CD14-positive monocyte (primary cell): ENCODE results near the gene IFT27. TPM values are rescaled to one million over a fixed set of nuclear protein-coding genes. Genes with fewer than 3 reads are reported as not detected.

Source experiments
- DNase-seq, 3 donors: peaks; one replicate each; pipeline ENCODE4 v3.0.0-alpha.2; 2011 to 2022
- H2AFZ ChIP-seq: 2 replicates; pipeline ENCODE4 v1.6.0; 2012; ENCODE audit warnings: mild to moderate bottlenecking, low read depth, low read length, inconsistent platforms; ENCODE audit not compliant: insufficient read depth, poor library complexity, severe bottlenecking
- H3K27ac ChIP-seq, 2 donors: 1 replicate in 1 of 2; 2 replicates in 1 of 2; pipeline ENCODE4 v1.5.1; 2012 to 2013; ENCODE audit warnings: low read length in 2 of 2, control low read depth in 1 of 2, inconsistent platforms in 1 of 2, low read depth in 1 of 2, mild to moderate bottlenecking in 1 of 2
- H3K27me3 ChIP-seq, 2 donors: one replicate each; pipeline versions ENCODE4 v1.6.0 to v1.6.1; 2011 to 2013; ENCODE audit warnings: low read length in 2 of 2; ENCODE audit not compliant: control insufficient read depth in 2 of 2, insufficient read depth in 2 of 2
- H3K36me3 ChIP-seq, 2 donors: replicated peaks in 1 of 2; 1 replicate in 1 of 2; 2 replicates in 1 of 2; pipeline versions ENCODE4 v1.5.1 to v1.6.1; 2012 to 2013; ENCODE audit warnings: low read length in 2 of 2, control low read depth in 1 of 2, inconsistent platforms in 1 of 2, mild to moderate bottlenecking in 1 of 2; ENCODE audit not compliant: insufficient read depth in 2 of 2, control insufficient read depth in 1 of 2
- H3K4me1 ChIP-seq, 2 donors: 1 replicate in 1 of 2; 2 replicates in 1 of 2; pipeline versions ENCODE4 v1.5.1 to v1.6.1; 2012 to 2013; ENCODE audit warnings: low read length in 2 of 2, control low read depth in 1 of 2, inconsistent platforms in 1 of 2, mild to moderate bottlenecking in 1 of 2, moderate library complexity in 1 of 2; ENCODE audit not compliant: insufficient read depth in 2 of 2, control insufficient read depth in 1 of 2
- H3K4me2 ChIP-seq: replicated peaks from 2 replicates; pipeline ENCODE3; 2012; ENCODE audit warnings: low read length, moderate library complexity, mild to moderate bottlenecking; ENCODE audit not compliant: poor library complexity, severe bottlenecking; ENCODE audit errors: extremely low read depth
- H3K4me3 ChIP-seq, 3 experiments: fragments of 200-600 bp in 1 of 3; sonication (generic) in 1 of 3; replicated peaks in 1 of 3; 1 replicate in 2 of 3; 2 replicates in 1 of 3; pipeline ENCODE4 v1.5.1; 2011 to 2013; ENCODE audit warnings: low read length in 3 of 3, mild to moderate bottlenecking in 3 of 3, control low read depth in 2 of 3, low read depth in 2 of 3, inconsistent platforms in 1 of 3, moderate library complexity in 1 of 3
- H3K79me2 ChIP-seq: 2 replicates; pipeline ENCODE4 v1.6.0; 2012; ENCODE audit warnings: mild to moderate bottlenecking, control low read depth, inconsistent platforms, low read length, moderate library complexity; ENCODE audit not compliant: insufficient read depth
- H3K9ac ChIP-seq: 2 replicates; pipeline ENCODE4 v1.6.0; 2017; ENCODE audit warnings: low read length, mild to moderate bottlenecking; ENCODE audit not compliant: insufficient read depth, poor library complexity, severe bottlenecking
- H3K9me3 ChIP-seq, 2 donors: replicated peaks in 1 of 2; 1 replicate in 1 of 2; 2 replicates in 1 of 2; pipeline versions ENCODE4 v1.5.1 to v1.6.1; 2012 to 2013; ENCODE audit warnings: low read length in 2 of 2, control low read depth in 1 of 2; ENCODE audit not compliant: control insufficient read depth in 1 of 2, insufficient read depth in 1 of 2
- H4K20me1 ChIP-seq: 2 replicates; pipeline ENCODE4 v1.6.0; 2012; ENCODE audit warnings: mild to moderate bottlenecking, low read length, control low read depth, moderate library complexity; ENCODE audit not compliant: insufficient read depth
- H3K27ac Mint-ChIP-seq, 7 donors: one replicate each; pipeline ENCODE4 v1.8.0; 2020; ENCODE audit warnings: mild to moderate bottlenecking in 7 of 7, mixed read lengths in 7 of 7, moderate library complexity in 6 of 7, inconsistent platforms in 2 of 7
- H3K27me3 Mint-ChIP-seq, 3 donors: one replicate each; pipeline ENCODE4 v1.8.0; 2021 to 2022; ENCODE audit warnings: low read depth in 3 of 3, mild to moderate bottlenecking in 3 of 3, mixed read lengths in 3 of 3, moderate library complexity in 3 of 3, inconsistent platforms in 1 of 3
- H3K36me3 Mint-ChIP-seq, 2 donors: one replicate each; pipeline ENCODE4 v1.8.0; 2020; ENCODE audit warnings: mixed read lengths in 2 of 2, inconsistent platforms in 1 of 2, mild to moderate bottlenecking in 1 of 2
- H3K4me1 Mint-ChIP-seq: one replicate; pipeline ENCODE4 v1.8.0; 2020; ENCODE audit warnings: mild to moderate bottlenecking, mixed read lengths
- H3K4me3 Mint-ChIP-seq, 2 donors: one replicate each; pipeline ENCODE4 v1.8.0; 2020; ENCODE audit warnings: mild to moderate bottlenecking in 2 of 2, mixed read lengths in 2 of 2, moderate library complexity in 1 of 2
- H3K9me3 Mint-ChIP-seq, 7 donors: one replicate each; pipeline ENCODE4 v1.8.0; 2020 to 2022; ENCODE audit warnings: mixed read lengths in 7 of 7, mild to moderate bottlenecking in 6 of 7, moderate library complexity in 6 of 7, inconsistent platforms in 2 of 7
- WGBS: methylation state at CpG from one replicate; pipeline ENCODE4 v1.1.5; 2013; ENCODE audit warnings: missing lambda C conversion rate; ENCODE audit not compliant: insufficient coverage; 5-methylcytosine and 5-hydroxymethylcytosine counted together
- intact Hi-C, 2 donors: fragments of 100-400 bp; cut with micrococcal nuclease; formaldehyde crosslinking; loops; one replicate each; pipeline versions ENCODE4 v1.15.0 to v1.15.1; 2023
- polyA plus RNA-seq, 3 donors: library from polyadenylated mRNA; depleted of rRNA in 1 of 3; unstranded in 2 of 3; stranded (reverse) in 1 of 3; fragments of 300-500 nt in 2 of 3; fragments of >200 nt in 1 of 3; fragmentation: Illumina TruSeq in 2 of 3; gene quantifications; 1 replicate in 2 of 3; 2 replicates in 1 of 3; pipeline ENCODE4 v1.2.3, GENCODE V29; 2012 to 2021
- TF ChIP-seq, protein P1 (sequence below): fragments of 200-600 bp; IDR thresholded peaks from one replicate; pipeline ENCODE4 v1.8.0; 2022; ENCODE audit warnings: antibody characterized with exemption, mild to moderate bottlenecking

IFT27 gene
- polyA plus RNA-seq, 3 donors, result 12.5 to 16.9 (median 14.6) TPM

DNA sequence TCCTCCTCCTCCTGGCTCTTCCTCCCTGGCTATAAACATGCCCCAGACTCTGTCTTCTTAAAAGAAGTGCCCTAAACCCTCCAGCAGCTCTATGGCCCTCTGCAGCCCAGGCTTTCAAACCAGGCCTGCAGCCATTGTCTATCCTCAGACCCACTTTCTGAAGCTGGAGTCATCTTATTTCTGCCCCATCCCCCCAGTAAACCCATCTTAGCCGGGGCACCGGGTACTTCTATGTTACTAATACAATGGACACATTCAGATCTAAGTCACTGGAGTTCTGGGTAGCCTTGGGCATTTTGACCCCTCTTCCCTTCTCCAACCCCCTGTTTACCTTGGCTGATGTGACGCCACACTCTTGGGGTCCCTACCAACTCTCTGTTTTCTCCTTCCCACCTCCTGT lies 42.6 kb downstream of the IFT27 start:
- H3K27me3 Mint-ChIP-seq, result peaks cover 3 to 6% (median 4%) of the 10 kb centered on the region in 3 donors
- WGBS, result 94% methylated on average over 3 of the region's 3 CpGs

DNA sequence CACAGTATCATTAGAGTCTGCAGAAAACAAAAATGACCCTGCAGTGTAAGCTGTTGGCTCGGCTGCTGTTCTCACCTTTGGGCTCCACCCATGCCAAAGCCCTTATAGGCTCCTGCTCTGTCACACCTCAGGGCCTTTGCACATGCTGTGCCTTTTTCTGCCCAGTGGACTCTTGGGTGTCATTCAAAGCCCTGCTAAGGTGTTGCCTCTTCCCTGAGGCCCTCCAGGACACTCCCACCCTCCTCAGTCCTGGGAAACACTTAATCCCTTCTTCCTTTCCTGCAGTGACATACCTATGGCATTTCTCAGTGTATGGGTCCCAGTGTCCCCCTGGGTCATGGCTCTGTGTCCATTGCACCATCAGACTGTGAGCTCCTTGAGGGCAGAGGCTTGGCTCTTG lies 43.3 kb downstream of the IFT27 start:
- H3K79me2 ChIP-seq, result no peaks in the 10 kb centered on the region
- peak overlapping the region in 1 of 7 donors; percentile 64 for H3K27ac Mint-ChIP-seq

More for the DNA sequence above, 42.6 kb downstream of the IFT27 start:
- TF ChIP-seq, protein P1, sequence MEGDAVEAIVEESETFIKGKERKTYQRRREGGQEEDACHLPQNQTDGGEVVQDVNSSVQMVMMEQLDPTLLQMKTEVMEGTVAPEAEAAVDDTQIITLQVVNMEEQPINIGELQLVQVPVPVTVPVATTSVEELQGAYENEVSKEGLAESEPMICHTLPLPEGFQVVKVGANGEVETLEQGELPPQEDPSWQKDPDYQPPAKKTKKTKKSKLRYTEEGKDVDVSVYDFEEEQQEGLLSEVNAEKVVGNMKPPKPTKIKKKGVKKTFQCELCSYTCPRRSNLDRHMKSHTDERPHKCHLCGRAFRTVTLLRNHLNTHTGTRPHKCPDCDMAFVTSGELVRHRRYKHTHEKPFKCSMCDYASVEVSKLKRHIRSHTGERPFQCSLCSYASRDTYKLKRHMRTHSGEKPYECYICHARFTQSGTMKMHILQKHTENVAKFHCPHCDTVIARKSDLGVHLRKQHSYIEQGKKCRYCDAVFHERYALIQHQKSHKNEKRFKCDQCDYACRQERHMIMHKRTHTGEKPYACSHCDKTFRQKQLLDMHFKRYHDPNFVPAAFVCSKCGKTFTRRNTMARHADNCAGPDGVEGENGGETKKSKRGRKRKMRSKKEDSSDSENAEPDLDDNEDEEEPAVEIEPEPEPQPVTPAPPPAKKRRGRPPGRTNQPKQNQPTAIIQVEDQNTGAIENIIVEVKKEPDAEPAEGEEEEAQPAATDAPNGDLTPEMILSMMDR, result no peak
- no peaks in the 10 kb centered on the region for H3K27me3 ChIP-seq
- intact Hi-C loops, result no loop called here
- Mint-ChIP-seq H3K36me3 (no peaks in the 10 kb centered on the region), H3K27ac (peak overlapping the region in 1 of 7 donors; percentile 42), H3K4me1 (peaks cover 57% of the 10 kb centered on the region), H3K4me3 (peak overlapping the region in 1 of 2 donors; percentile 1), H3K9me3 (peaks cover 0 to 11% (median 4%) of the 10 kb centered on the region in 7 donors)
- H3K4me1 ChIP-seq, result peaks cover 48 to 50% of the 10 kb centered on the region in 2 donors
- no peaks in the 10 kb centered on the region for H3K79me2 ChIP-seq
- no peak overlapping the region for H2AFZ ChIP-seq
- H3K4me3 ChIP-seq, result no peak overlapping the region
- H3K4me2 ChIP-seq, result no peak overlapping the region
- H3K9ac ChIP-seq, result no peak overlapping the region
- no peaks in the 10 kb centered on the region for H4K20me1 ChIP-seq
- no peak for DNase-seq
- no peaks in the 10 kb centered on the region for H3K36me3 ChIP-seq
- no peaks in the 10 kb centered on the region for H3K9me3 ChIP-seq
- H3K27ac ChIP-seq, result no peak overlapping the region

More for the DNA sequence above, 43.3 kb downstream of the IFT27 start:
- Histone ChIP-seq H3K27me3 (no peaks in the 10 kb centered on the region), H3K27ac (no peak overlapping the region), H3K36me3 (no peaks in the 10 kb centered on the region), H2AFZ (no peak overlapping the region), H3K4me1 (peaks cover 42 to 43% of the 10 kb centered on the region in 2 donors), H3K4me2 (no peak overlapping the region), H4K20me1 (no peaks in the 10 kb centered on the region), H3K9ac (no peak overlapping the region), H3K9me3 (no peaks in the 10 kb centered on the region), H3K4me3 (no peak overlapping the region)
- H3K4me1 Mint-ChIP-seq, result peaks cover 51% of the 10 kb centered on the region
- WGBS, result 69% methylated on average over 1 of the region's 1 CpG
- intact Hi-C loops, result no loop called here
- H3K4me3 Mint-ChIP-seq, result no peak overlapping the region
- H3K9me3 Mint-ChIP-seq, result peaks cover 0 to 11% (median 4%) of the 10 kb centered on the region in 7 donors
- peaks cover 3 to 6% (median 4%) of the 10 kb centered on the region in 3 donors for H3K27me3 Mint-ChIP-seq
- TF ChIP-seq, protein P1, result no peak
- no peak for DNase-seq
- no peaks in the 10 kb centered on the region for H3K36me3 Mint-ChIP-seq
